ENCODE data around the gene COG8. TPM values are rescaled to one million over a fixed set of nuclear protein-coding genes. Genes with fewer than 3 reads are reported as not detected.

Gene COG8
- total RNA-seq, 2 donors from 2014 or later, result 33.2 to 38.3 TPM

DNA sequence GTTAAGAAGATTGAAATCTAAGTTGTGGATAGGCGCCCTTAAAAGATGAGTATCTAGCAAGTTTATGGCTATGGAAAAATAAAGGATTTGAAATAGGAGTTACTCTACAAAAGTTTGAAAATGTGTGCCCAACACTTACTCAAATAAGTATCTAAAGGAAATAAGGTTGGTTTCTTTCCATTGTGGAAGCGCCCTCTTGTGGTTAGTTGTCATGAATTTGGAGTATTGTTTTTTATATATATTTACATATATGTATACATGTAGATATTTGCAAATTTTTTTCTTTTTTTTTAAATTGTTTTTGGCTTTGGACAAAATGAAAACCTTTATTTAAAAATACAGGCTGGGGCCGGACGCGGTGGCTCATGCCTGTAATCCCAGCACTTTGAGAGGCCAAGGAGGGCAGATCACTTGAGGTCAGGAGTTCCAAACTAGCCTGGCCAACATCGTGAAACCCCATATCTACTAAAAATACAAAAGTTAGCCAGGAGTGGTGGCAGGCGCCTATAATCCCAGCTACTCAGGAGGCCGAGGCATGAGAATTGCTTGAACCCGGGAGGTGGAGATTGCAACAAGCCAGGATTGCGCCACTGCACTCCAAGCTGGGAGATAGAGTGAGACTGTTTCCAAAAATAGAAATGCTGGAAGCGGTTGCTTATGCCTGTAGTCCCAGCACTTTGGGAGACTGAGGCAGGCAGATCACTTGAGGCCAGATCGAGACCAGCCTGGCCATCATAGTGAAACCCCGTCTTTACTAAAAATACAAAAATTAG lies 52.2 kb downstream of the COG8 start:
- Mint-ChIP-seq H3K4me1 (ENCODE audit: low read depth) (no peaks in the 10 kb centered on the region), H3K27me3 (ENCODE audit: low read depth) (no peaks in the 10 kb centered on the region), H3K27ac (no peak overlapping the region), H3K36me3 (ENCODE audit: insufficient read depth in 2 of 2) (no peaks in the 10 kb centered on the region), H3K9me3 (no peaks in the 10 kb centered on the region), H3K4me3 (no peak overlapping the region)
- peak; percentile 39 to 49 for DNase-seq
- ATAC-seq (replicated peaks in 1 of 2), result peak in 1 of 2 donors; percentile 23

DNA sequence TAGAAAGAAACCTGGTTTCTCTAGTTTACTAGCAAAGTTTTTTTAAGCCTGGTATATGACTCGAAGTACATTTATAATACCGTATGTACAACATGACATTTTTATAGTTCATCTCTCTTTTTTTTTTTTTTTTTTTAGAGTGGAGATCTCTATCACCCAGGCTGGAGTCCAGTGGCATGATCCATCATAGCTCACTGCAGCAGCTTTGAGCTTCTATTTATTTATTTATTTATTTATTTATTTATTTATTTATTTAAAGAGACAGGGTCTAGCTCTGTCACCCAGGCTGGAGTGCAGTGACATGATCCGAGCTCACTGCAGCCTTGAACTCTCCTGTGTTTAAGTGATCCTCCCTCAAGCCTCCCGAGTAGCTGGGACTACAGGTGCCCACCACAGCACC lies 54.1 kb downstream of the COG8 start:
- no peak for ATAC-seq (replicated peaks in 1 of 2)
- H3K4me3 Mint-ChIP-seq, result no peak overlapping the region
- DNase-seq, result no peak
- no peaks in the 10 kb centered on the region for H3K4me1 Mint-ChIP-seq (ENCODE audit: low read depth)
- no peaks in the 10 kb centered on the region for H3K27me3 Mint-ChIP-seq (ENCODE audit: low read depth)
- H3K27ac Mint-ChIP-seq, result no peak overlapping the region
- H3K9me3 Mint-ChIP-seq, result no peaks in the 10 kb centered on the region
- no peaks in the 10 kb centered on the region for H3K36me3 Mint-ChIP-seq (ENCODE audit: insufficient read depth in 2 of 2)

DNA sequence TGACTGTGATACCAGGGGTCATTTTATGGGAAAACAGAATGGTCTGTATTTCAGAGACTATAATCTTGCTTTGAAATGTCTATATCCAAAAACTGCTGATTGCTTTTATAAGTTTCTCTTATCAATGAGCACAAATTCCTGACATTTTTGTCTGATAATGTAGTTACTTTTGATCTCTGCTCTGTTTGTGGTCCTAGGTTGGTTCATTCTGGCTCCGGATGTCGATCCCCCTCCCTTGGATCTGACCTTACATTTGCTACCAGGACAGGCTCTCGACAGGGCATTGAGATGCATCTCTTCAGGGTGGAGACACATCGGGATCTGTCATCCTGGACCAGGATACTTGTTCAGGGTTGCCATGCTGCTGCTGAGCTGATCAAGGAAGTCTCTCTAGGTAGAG lies 55.5 kb downstream of the COG8 start:
- Mint-ChIP-seq H3K9me3 (no peaks in the 10 kb centered on the region), H3K4me3 (no peak overlapping the region), H3K36me3 (ENCODE audit: insufficient read depth in 2 of 2) (no peaks in the 10 kb centered on the region), H3K27ac (no peak overlapping the region), H3K27me3 (ENCODE audit: low read depth) (no peaks in the 10 kb centered on the region), H3K4me1 (ENCODE audit: low read depth) (no peaks in the 10 kb centered on the region)
- DNase-seq, result no peak
- ATAC-seq (replicated peaks in 1 of 2), result no peak

DNA sequence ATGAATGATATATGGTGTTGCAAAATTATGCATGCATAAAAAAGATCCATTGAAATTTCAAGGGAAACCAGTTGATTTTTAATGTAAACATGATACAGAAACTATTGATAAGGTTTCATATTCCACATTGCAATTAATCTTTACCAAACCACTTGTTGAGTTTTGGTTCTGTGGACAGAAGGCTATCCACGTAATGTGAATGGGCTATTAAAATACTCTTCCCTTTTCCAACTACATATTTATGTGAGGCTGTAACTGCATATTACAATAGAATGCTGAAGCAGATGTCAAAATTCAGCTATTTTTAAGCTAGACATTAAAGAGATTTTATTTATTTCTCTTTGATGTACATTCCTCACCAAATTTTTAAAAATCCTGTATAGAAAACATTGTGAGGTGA lies 62.0 kb downstream of the COG8 start:
- no peaks in the 10 kb centered on the region for H3K9me3 Mint-ChIP-seq
- no peaks in the 10 kb centered on the region for H3K4me1 Mint-ChIP-seq (ENCODE audit: low read depth)
- no peaks in the 10 kb centered on the region for H3K27me3 Mint-ChIP-seq (ENCODE audit: low read depth)

More for the DNA sequence above, 62.0 kb downstream of the COG8 start:
- no peak overlapping the region for H3K4me3 Mint-ChIP-seq
- H3K27ac Mint-ChIP-seq, result no peak overlapping the region
- H3K36me3 Mint-ChIP-seq (ENCODE audit: insufficient read depth in 2 of 2), result no peaks in the 10 kb centered on the region
- ATAC-seq (replicated peaks in 1 of 2) (no peak), DNase-seq (no peak)

Other genes starting within 250 kb of the COG8 start
- gene HAS3, start 233.9 kb downstream of the COG8 start, total RNA-seq, result 1 to 10 TPM; 1.2 to 1.4 TPM
- gene CHTF8, start 207.0 kb downstream of the COG8 start, total RNA-seq, result 100 to 1,000 TPM; 159 to 185 TPM
- 100 to 1,000 TPM in 1 of 2 donors, 10 to 100 TPM in 1; 81.7 to 112 TPM for gene UTP4, start 206.9 kb downstream of the COG8 start, total RNA-seq
- gene SNTB2, start 152.4 kb downstream of the COG8 start, total RNA-seq, result 10 to 100 TPM; 21.1 to 21.9 TPM
- 10 to 100 TPM; 41.1 to 45.3 TPM for gene VPS4A, start 28.2 kb downstream of the COG8 start, total RNA-seq
- 10 to 100 TPM in 1 of 2 donors, 1 to 10 TPM in 1; 9.9 to 10.1 TPM for gene PDF, start 9.0 kb downstream of the COG8 start, total RNA-seq
- gene NIP7, start 208 bp upstream of the COG8 start, total RNA-seq, result 10 to 100 TPM; 30.8 to 32.2 TPM
- gene TMED6, start 12.2 kb upstream of the COG8 start, total RNA-seq, result 1 to 10 TPM; 3.3 to 3.7 TPM
- 10 to 100 TPM; 52.0 to 68.0 TPM for gene TERF2, start 46.4 kb upstream of the COG8 start, total RNA-seq
- 100 to 1,000 TPM; 176 to 197 TPM for gene CYB5B, start 85.1 kb upstream of the COG8 start, total RNA-seq
- gene NFAT5, start 226.4 kb upstream of the COG8 start, total RNA-seq, result 10 to 100 TPM; 87.1 to 94.6 TPM